KMS-11 (cell line): ENCODE data around the gene GTF2IRD1.
"Not testable (repeated sequence)": the region's sequence is repeated elsewhere in the genome, so short reads cannot be mapped to it uniquely, and the experiment has no call there.

Source experiments
- H2AFZ ChIP-seq: fragments of 200-600 bp; sonication (generic); 2 replicates; pipeline ENCODE4 v1.6.1; 2016; ENCODE audit warnings: antibody characterized with exemption, mixed run types, low read depth
- H3K27ac ChIP-seq: fragments of 200-600 bp; sonication (generic); 2 replicates; pipeline ENCODE4 v1.6.1; 2016; ENCODE audit warnings: mild to moderate bottlenecking, mixed run types
- H3K27me3 ChIP-seq: fragments of 200-600 bp; sonication (generic); 2 replicates; pipeline ENCODE4 v1.6.1; 2017; ENCODE audit warnings: mild to moderate bottlenecking, low read depth, mixed run types, moderate library complexity; ENCODE audit not compliant: insufficient read depth
- H3K36me3 ChIP-seq: fragments of 200-600 bp; sonication (generic); 2 replicates; pipeline ENCODE4 v1.6.1; 2017; ENCODE audit warnings: mild to moderate bottlenecking, mixed run types; ENCODE audit not compliant: insufficient read depth
- H3K4me1 ChIP-seq: fragments of 200-600 bp; sonication (generic); 2 replicates; pipeline ENCODE4 v1.6.1; 2016; ENCODE audit warnings: mild to moderate bottlenecking, low read depth, mixed run types; ENCODE audit not compliant: poor library complexity, severe bottlenecking
- H3K4me2 ChIP-seq: fragments of 200-600 bp; sonication (generic); 2 replicates; pipeline ENCODE4 v1.7.0; 2016; ENCODE audit warnings: mild to moderate bottlenecking, mixed run types
- H3K4me3 ChIP-seq: fragments of 200-600 bp; sonication (generic); IDR thresholded peaks from 2 replicates; pipeline ENCODE4 v1.6.1; 2017; ENCODE audit warnings: low read depth, low read length, mixed read lengths; ENCODE audit not compliant: insufficient read depth
- H3K79me2 ChIP-seq: fragments of 200-600 bp; sonication (generic); 2 replicates; pipeline ENCODE4 v1.6.1; 2016; ENCODE audit warnings: low read depth, mixed run types; ENCODE audit not compliant: insufficient read depth
- H3K9ac ChIP-seq: fragments of 200-600 bp; sonication (generic); 2 replicates; pipeline ENCODE4 v1.6.1; 2016; ENCODE audit warnings: mild to moderate bottlenecking, mixed run types
- H4K20me1 ChIP-seq: fragments of 200-600 bp; sonication (generic); 2 replicates; pipeline ENCODE4 v1.6.1; 2016; ENCODE audit warnings: mild to moderate bottlenecking, mixed run types; ENCODE audit not compliant: insufficient read depth
- CTCF ChIP-seq: fragments of 200-600 bp; sonication (generic); conservative IDR thresholded peaks from 2 replicates; pipeline ENCODE4 v1.6.1; 2017; ENCODE audit warnings: low read depth, mild to moderate bottlenecking, antibody characterized with exemption, low read length, moderate library complexity, mixed read lengths

GTF2IRD1 gene

GRCh38 chr7:74627661-74628411 is 174.1 kb downstream of the GTF2IRD1 start:
- H3K4me2 ChIP-seq: peak overlapping the region; percentile 23; the same call in 1 of the 2 replicates
- no peaks in the 10 kb centered on the region for H3K36me3 ChIP-seq
- H4K20me1 ChIP-seq: no peaks in the 10 kb centered on the region
- peaks cover 19% of the 10 kb centered on the region for H3K4me1 ChIP-seq
- TF ChIP-seq CTCF: no peak
- no peak overlapping the region for H3K4me3 ChIP-seq
- no peaks in the 10 kb centered on the region for H3K79me2 ChIP-seq
- peak overlapping the region; percentile 19; the same call in 1 of the 2 replicates for H3K27ac ChIP-seq
- peak overlapping the region; percentile 69 for H2AFZ ChIP-seq
- 0 out of 2 replicates have a peak overlapping the region, but pooled peaks have one; percentile 1 for H3K9ac ChIP-seq
- H3K27me3 ChIP-seq: no peaks in the 10 kb centered on the region

GRCh38 chr7:74632505-74632904 is 178.8 kb downstream of the GTF2IRD1 start:
- H3K27ac ChIP-seq: no peak overlapping the region
- H3K9ac ChIP-seq: no peak overlapping the region
- no peak overlapping the region for H2AFZ ChIP-seq
- no peaks in the 10 kb centered on the region for H3K79me2 ChIP-seq
- H4K20me1 ChIP-seq: no peaks in the 10 kb centered on the region
- no peak for TF ChIP-seq CTCF
- H3K27me3 ChIP-seq: no peaks in the 10 kb centered on the region
- peaks cover 19% of the 10 kb centered on the region for H3K4me1 ChIP-seq
- H3K4me2 ChIP-seq: no peak overlapping the region
- no peaks in the 10 kb centered on the region for H3K36me3 ChIP-seq
- no peak overlapping the region for H3K4me3 ChIP-seq

- Histone ChIP-seq H3K4me2 (no peak overlapping the region), H3K27me3 (no peaks in the 10 kb centered on the region), H3K9ac (no peak overlapping the region), H4K20me1 (no peaks in the 10 kb centered on the region), H2AFZ (no peak overlapping the region), H3K4me1 (peaks cover 13% of the 10 kb centered on the region), H3K27ac (no peak overlapping the region), H3K79me2 (no peaks in the 10 kb centered on the region), H3K36me3 (no peaks in the 10 kb centered on the region), H3K4me3 (no peak overlapping the region)
- no peak for TF ChIP-seq CTCF
Measured at GRCh38 chr7:74633451-74633921, 179.8 kb downstream of the GTF2IRD1 start.

- Histone ChIP-seq H3K79me2 (no peaks in the 10 kb centered on the region), H4K20me1 (no peaks in the 10 kb centered on the region)
- TF ChIP-seq CTCF: no peak
Measured at GRCh38 chr7:74637745-74638144, 184.0 kb downstream of the GTF2IRD1 start.

GRCh38 chr7:74650055-74650454 is 196.3 kb downstream of the GTF2IRD1 start:
- H4K20me1 ChIP-seq, H3K36me3 ChIP-seq, H3K4me3 ChIP-seq, H2AFZ ChIP-seq, H3K27me3 ChIP-seq: not testable (repeated sequence)
- H3K79me2 ChIP-seq: peaks cover 23% of the 10 kb centered on the region
- peak overlapping the region; percentile 47; the same call in 1 of the 2 replicates for H3K9ac ChIP-seq
- peaks cover 80% of the 10 kb centered on the region for H3K4me1 ChIP-seq
- peak overlapping the region; percentile 87; the same call in 1 of the 2 replicates for H3K4me2 ChIP-seq
- peak overlapping the region; percentile 75 for H3K27ac ChIP-seq

More at GRCh38 chr7:74637745-74638144, 184.0 kb downstream of the GTF2IRD1 start:
- Histone ChIP-seq H3K9ac (no peak overlapping the region), H3K36me3 (no peaks in the 10 kb centered on the region), H3K4me2 (no peak overlapping the region), H2AFZ (no peak overlapping the region), H3K27me3 (no peaks in the 10 kb centered on the region), H3K27ac (no peak overlapping the region), H3K4me1 (peaks cover 45% of the 10 kb centered on the region), H3K4me3 (no peak overlapping the region)

GRCh38 chr7:74650493-74651132 is 196.9 kb downstream of the GTF2IRD1 start:
- not testable (repeated sequence) for H3K27me3 ChIP-seq, H3K4me3 ChIP-seq, H4K20me1 ChIP-seq, H3K36me3 ChIP-seq
- peak overlapping the region; percentile 47 for H3K9ac ChIP-seq
- H3K4me1 ChIP-seq: peaks cover 80% of the 10 kb centered on the region
- H2AFZ ChIP-seq: peak overlapping the region; percentile 3; the same call in 1 of the 2 replicates
- peak overlapping the region; percentile 87 for H3K4me2 ChIP-seq
- peak overlapping the region; percentile 75 for H3K27ac ChIP-seq
- peaks cover 23% of the 10 kb centered on the region for H3K79me2 ChIP-seq

- H4K20me1 ChIP-seq, H3K36me3 ChIP-seq, H3K4me3 ChIP-seq, H3K27me3 ChIP-seq: not testable (repeated sequence)
- peak overlapping the region; percentile 87 for H3K4me2 ChIP-seq
- peak overlapping the region; percentile 3; the same call in 1 of the 2 replicates for H2AFZ ChIP-seq
- peaks cover 83% of the 10 kb centered on the region for H3K4me1 ChIP-seq
- H3K79me2 ChIP-seq: peaks cover 23% of the 10 kb centered on the region
- H3K9ac ChIP-seq: peak overlapping the region; percentile 47
- peak overlapping the region; percentile 75 for H3K27ac ChIP-seq
Measured at GRCh38 chr7:74651133-74651504, 197.4 kb downstream of the GTF2IRD1 start.
